Ascending aorta (tissue), 2 donors: ENCODE data around the gene RNF213. TPM values are rescaled to one million over a fixed set of nuclear protein-coding genes. Genes with fewer than 3 reads are reported as not detected.

ENCODE experiments used
- DNase-seq, 2 donors: peaks; one replicate each; pipeline ENCODE4 v3.0.0-alpha.2; 2019; ENCODE audit warnings: low spot score in 2 of 2
- H3K27ac ChIP-seq, 2 donors: fragments of 200-600 bp; sonication (generic); one replicate each; pipeline ENCODE4 v1.5.1; 2016 to 2017; ENCODE audit warnings: mild to moderate bottlenecking in 1 of 2
- H3K27me3 ChIP-seq: fragments of 200-600 bp; sonication (generic); one replicate; pipeline ENCODE4 v1.5.1; 2017
- H3K36me3 ChIP-seq, 2 donors: fragments of 200-600 bp; sonication (generic); one replicate each; pipeline ENCODE4 v1.5.1; 2016
- H3K4me1 ChIP-seq, 2 donors: fragments of 200-600 bp; sonication (generic); one replicate each; pipeline ENCODE4 v1.5.1; 2016 to 2017; ENCODE audit warnings: mild to moderate bottlenecking in 1 of 2
- H3K4me3 ChIP-seq, 2 donors: fragments of 200-600 bp; sonication (generic); one replicate each; pipeline ENCODE4 v1.5.1; 2016 to 2017; ENCODE audit warnings: mild to moderate bottlenecking in 1 of 2
- H3K9me3 ChIP-seq, 2 donors: fragments of 200-600 bp; sonication (generic); one replicate each; pipeline ENCODE4 v1.5.1; 2016
- CTCF ChIP-seq, 3 experiments: fragments of 200-600 bp in 2 of 3; fragments of 450-650 bp in 1 of 3; sonication (generic) in 2 of 3; IDR thresholded peaks; one replicate each; pipeline ENCODE4 v1.5.1; 2016 to 2019; ENCODE audit warnings: antibody characterized with exemption in 3 of 3, mild to moderate bottlenecking in 1 of 3, moderate library complexity in 1 of 3
- intact Hi-C: fragments of 100-400 bp; cut with DNase I; formaldehyde crosslinking; loops from one replicate; pipeline ENCODE4 v1.15.1; 2023
- total RNA-seq: library from RNA; depleted of rRNA; stranded (reverse); fragments of >200 nt; gene quantifications from one replicate; pipeline ENCODE4 v1.1.0, GENCODE V29; 2016

The RNF213 gene
- total RNA-seq, 1 donor from 2014 or later: 155 TPM

DNA sequence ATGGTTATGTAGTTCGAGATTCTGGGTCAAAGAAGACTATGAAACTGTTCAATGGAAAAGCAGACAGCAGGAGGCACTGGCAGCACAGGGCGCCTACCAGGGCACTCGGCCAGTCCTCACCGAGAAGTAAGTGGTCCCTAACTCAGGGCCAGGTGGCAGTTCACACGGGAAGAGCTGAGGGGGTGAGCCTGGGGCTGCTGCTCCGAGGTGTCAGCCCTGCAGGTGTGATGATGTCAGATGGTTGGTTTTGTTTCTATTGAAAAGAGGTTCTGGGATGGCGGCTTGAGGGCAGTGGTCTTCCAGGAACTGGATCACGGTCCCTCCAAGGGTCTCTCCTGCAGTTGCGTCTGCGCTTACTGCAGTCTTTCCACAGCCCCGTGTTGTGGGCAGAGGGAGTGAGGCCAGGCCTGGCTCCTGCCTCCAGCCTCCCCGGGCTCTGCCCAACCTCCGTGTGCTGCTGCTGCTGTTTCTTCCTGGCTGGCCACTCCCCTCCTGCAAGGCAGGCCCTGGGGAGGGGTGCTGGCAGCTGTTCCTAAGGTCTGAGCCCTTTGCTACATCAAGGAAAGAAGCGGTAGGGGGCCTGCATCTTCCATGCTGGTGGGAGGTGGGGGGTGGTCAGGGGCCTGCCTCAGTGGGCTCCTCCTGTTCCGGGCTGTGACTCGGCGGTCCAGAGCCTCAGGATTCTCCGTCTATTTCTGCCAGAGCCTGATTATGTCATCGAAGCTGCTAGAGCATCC lies 22.6 kb downstream of the RNF213 start:
- peaks cover 3 to 18% of the 10 kb centered on the region in 2 donors for H3K4me1 ChIP-seq
- no peak for TF ChIP-seq CTCF (IDR thresholded peaks at IDR 0.05)
- H3K27ac ChIP-seq: no peak overlapping the region
- H3K4me3 ChIP-seq: no peak overlapping the region
- H3K36me3 ChIP-seq: peaks cover 13 to 31% of the 10 kb centered on the region in 2 donors
- H3K27me3 ChIP-seq: no peaks in the 10 kb centered on the region
- H3K9me3 ChIP-seq: no peaks in the 10 kb centered on the region
- no peak for DNase-seq
- intact Hi-C loops: no loop called here

DNA sequence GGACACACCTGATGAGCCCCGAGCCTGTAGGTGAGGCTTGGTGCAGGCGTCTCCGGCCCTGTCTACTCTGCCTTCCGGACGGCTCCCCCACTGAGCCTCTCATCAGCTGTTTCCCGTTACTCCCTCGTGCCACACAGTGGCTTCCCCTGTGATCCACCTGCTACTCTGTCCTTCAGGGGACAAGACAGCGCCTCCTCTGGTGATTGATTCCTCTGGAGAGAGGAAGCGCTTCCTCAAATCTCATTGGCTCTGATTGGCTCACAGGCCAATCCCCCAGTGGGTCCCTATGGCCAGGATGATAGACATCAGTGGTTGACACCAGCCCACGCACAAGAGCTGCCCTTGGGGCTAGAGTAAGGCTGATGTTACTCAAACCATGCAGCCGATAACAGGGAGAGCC lies 24.0 kb downstream of the RNF213 start:
- H3K9me3 ChIP-seq: no peaks in the 10 kb centered on the region
- peaks cover 26 to 44% of the 10 kb centered on the region in 2 donors for H3K36me3 ChIP-seq
- intact Hi-C loops: no loop called here
- DNase-seq: no peak
- H3K27me3 ChIP-seq: no peaks in the 10 kb centered on the region
- peaks cover 0 to 4% of the 10 kb centered on the region in 2 donors for H3K4me1 ChIP-seq
- no peak overlapping the region for H3K27ac ChIP-seq
- no peak overlapping the region for H3K4me3 ChIP-seq
- no peak for TF ChIP-seq CTCF (IDR thresholded peaks at IDR 0.05)

- no peak for DNase-seq
- H3K27me3 ChIP-seq: no peaks in the 10 kb centered on the region
- H3K36me3 ChIP-seq: peaks cover 34 to 52% of the 10 kb centered on the region in 2 donors
- TF ChIP-seq CTCF (IDR thresholded peaks at IDR 0.05): no peak
- intact Hi-C loops: no loop called here
- H3K4me3 ChIP-seq: no peak overlapping the region
- H3K27ac ChIP-seq: no peak overlapping the region
- H3K9me3 ChIP-seq: no peaks in the 10 kb centered on the region
- no peaks in the 10 kb centered on the region for H3K4me1 ChIP-seq
Measured at GRCh38 chr17:80285237-80285920, 24.7 kb downstream of the RNF213 start.

GRCh38 chr17:80286638-80286960 lies 25.9 kb downstream of the RNF213 start:
- DNase-seq: no peak
- H3K27me3 ChIP-seq: no peaks in the 10 kb centered on the region
- H3K36me3 ChIP-seq: peaks cover 45 to 61% of the 10 kb centered on the region in 2 donors

DNA sequence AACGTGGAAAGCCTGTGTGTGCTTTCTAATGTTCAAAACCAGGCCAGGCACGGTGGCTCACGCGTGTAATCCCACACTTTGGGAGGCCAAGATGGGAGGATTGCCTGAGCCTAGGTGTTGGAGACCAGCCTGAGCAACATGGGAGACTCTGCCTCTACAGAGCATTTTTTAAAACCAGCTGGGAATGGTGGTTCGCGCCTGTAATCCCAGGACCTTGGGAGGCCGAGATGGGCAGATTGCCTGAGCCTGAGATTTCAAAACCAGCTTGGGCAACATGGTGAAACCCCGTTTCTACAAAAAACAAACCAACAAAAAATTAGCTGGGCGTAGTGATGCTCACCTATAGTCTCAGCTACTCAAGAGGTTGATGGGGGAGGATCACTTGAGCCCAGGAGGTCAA lies 26.4 kb downstream of the RNF213 start:
- Histone ChIP-seq H3K36me3 (peaks cover 49 to 61% of the 10 kb centered on the region in 2 donors), H3K4me3 (no peak overlapping the region), H3K4me1 (no peaks in the 10 kb centered on the region), H3K27me3 (no peaks in the 10 kb centered on the region), H3K27ac (no peak overlapping the region), H3K9me3 (no peaks in the 10 kb centered on the region)
- intact Hi-C loops: no loop called here
- no peak for TF ChIP-seq CTCF (IDR thresholded peaks at IDR 0.05)
- no peak for DNase-seq

More at GRCh38 chr17:80286638-80286960, 25.9 kb downstream of the RNF213 start:
- TF ChIP-seq CTCF (IDR thresholded peaks at IDR 0.05): no peak
- Histone ChIP-seq H3K4me3 (no peak overlapping the region), H3K9me3 (no peaks in the 10 kb centered on the region), H3K4me1 (no peaks in the 10 kb centered on the region), H3K27ac (no peak overlapping the region)
- intact Hi-C loops: no loop called here
